WI38 (cell line): ENCODE measurements around the gene NECAP2.

Experiments
- H3K4me3 ChIP-seq: 2 replicates; pipeline ENCODE4 v1.5.1; 2011; ENCODE audit warnings: low read depth, mild to moderate bottlenecking, control low read depth, low read length
- CTCF ChIP-seq: IDR thresholded peaks from 2 replicates; pipeline ENCODE4 v1.5.1; 2012; ENCODE audit warnings: low read depth, mild to moderate bottlenecking, control low read depth, low read length

The NECAP2 gene

GRCh38 chr1:16440470-16441281, at the start of gene NECAP2:
TSS of gene NECAP2 (plus strand) at chr1:16440724. CDS start at chr1:16440762, 38 bp downstream.
- peak within 1 kb of the TSS; percentile 99 for H3K4me3 ChIP-seq
- TF ChIP-seq CTCF, result no peak

- no peak overlapping the region for H3K4me3 ChIP-seq
- no peak for TF ChIP-seq CTCF
These were observed 49.1 kb upstream of the NECAP2 start for GRCh38 chr1:16391411-16391810.

- no peak for TF ChIP-seq CTCF
- no peak overlapping the region for H3K4me3 ChIP-seq
These were observed 47.6 kb upstream of the NECAP2 start for GRCh38 chr1:16392740-16393569.

- TF ChIP-seq CTCF, result no peak
- no peak overlapping the region for H3K4me3 ChIP-seq
These were observed 46.7 kb upstream of the NECAP2 start for GRCh38 chr1:16393570-16394521.

- no peak overlapping the region for H3K4me3 ChIP-seq
- no peak for TF ChIP-seq CTCF
These were observed 45.5 kb upstream of the NECAP2 start for GRCh38 chr1:16394977-16395376.

- H3K4me3 ChIP-seq, result no peak overlapping the region
- TF ChIP-seq CTCF, result no peak
These were observed 43.9 kb upstream of the NECAP2 start for GRCh38 chr1:16396591-16396990.
